Stimulated activated CD8-positive, alpha-beta memory T cell treated with anti-CD3 and anti-CD28 coated beads, Interleukin-12 subunit alpha, Interleukin-12 subunit beta, amount 100 ng/mL, for 4 hours (primary cell): Measurements from ENCODE around the gene ATP8B2.

Source experiments
- DNase-seq: peaks from one replicate; pipeline ENCODE4 v3.0.0-alpha.2; 2020; ENCODE audit warnings: low read depth

ATP8B2 gene

GRCh38 chr1:154398678-154399077 lies 73.4 kb downstream of the ATP8B2 start:
- DNase-seq, result no peak

DNA sequence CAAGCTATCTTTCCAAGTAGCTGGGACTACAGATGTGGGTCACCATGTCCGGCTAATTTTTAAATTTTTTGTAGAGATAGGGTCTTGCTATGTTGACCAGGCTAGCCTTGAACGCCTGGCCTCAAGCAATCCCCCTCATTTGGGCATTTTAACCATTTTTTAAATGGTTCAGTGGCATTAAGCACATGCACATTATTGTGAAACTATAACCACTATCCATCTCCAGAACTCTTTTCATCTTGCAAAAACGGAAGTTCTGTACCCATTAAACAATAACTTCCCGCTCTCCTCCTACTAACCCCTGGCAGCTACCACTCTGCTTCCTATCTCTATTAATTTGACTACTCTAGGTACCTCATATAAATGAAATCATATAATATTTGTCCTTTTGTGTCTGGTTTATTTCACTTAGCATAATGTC lies 75.1 kb downstream of the ATP8B2 start:
- no peak for DNase-seq
